ENCODE data around the gene APOBEC4. TPM values are rescaled to one million over a fixed set of nuclear protein-coding genes. Genes with fewer than 3 reads are reported as not detected.

Gene APOBEC4
- total and polyA plus RNA-seq, 4 donors, result 0.66 TPM; not detected in 3

- Histone ChIP-seq H3K27me3 (ENCODE audit: control insufficient read depth, insufficient read depth, low read length) (no peaks in the 10 kb centered on the region), H3K4me1 (ENCODE audit: control insufficient read depth, insufficient read depth, low read length) (no peaks in the 10 kb centered on the region), H3K36me3 (ENCODE audit: control insufficient read depth, insufficient read depth, low read length) (no peaks in the 10 kb centered on the region), H3K4me3 (ENCODE audit: low read depth, low read length) (no peak overlapping the region), H3K9me3 (ENCODE audit: control insufficient read depth, insufficient read depth, low read length) (peaks cover 6% of the 10 kb centered on the region), H3K27ac (ENCODE audit: low read depth, low read length) (no peak overlapping the region)
- DNase-seq (ENCODE audit: low read depth in 4 of 6, low spot score in 6 of 6), result no peak
- 69% methylated on average over 2 of the region's 3 CpGs for WGBS (ENCODE audit: insufficient coverage)
Observed at GRCh38 chr1:183675883-183676585, 22.9 kb upstream of the APOBEC4 start.

- H3K27me3 ChIP-seq (ENCODE audit: control insufficient read depth, insufficient read depth, low read length), result no peaks in the 10 kb centered on the region
- H3K36me3 ChIP-seq (ENCODE audit: control insufficient read depth, insufficient read depth, low read length), result no peaks in the 10 kb centered on the region
- H3K4me3 ChIP-seq (ENCODE audit: low read depth, low read length), result no peak overlapping the region
- no peak overlapping the region for H3K27ac ChIP-seq (ENCODE audit: low read depth, low read length)
- no peaks in the 10 kb centered on the region for H3K4me1 ChIP-seq (ENCODE audit: control insufficient read depth, insufficient read depth, low read length)
- DNase-seq (ENCODE audit: low read depth in 4 of 6, low spot score in 6 of 6), result no peak
- H3K9me3 ChIP-seq (ENCODE audit: control insufficient read depth, insufficient read depth, low read length), result peaks cover 7% of the 10 kb centered on the region
Observed at GRCh38 chr1:183675381-183675780, 22.3 kb upstream of the APOBEC4 start.

DNA sequence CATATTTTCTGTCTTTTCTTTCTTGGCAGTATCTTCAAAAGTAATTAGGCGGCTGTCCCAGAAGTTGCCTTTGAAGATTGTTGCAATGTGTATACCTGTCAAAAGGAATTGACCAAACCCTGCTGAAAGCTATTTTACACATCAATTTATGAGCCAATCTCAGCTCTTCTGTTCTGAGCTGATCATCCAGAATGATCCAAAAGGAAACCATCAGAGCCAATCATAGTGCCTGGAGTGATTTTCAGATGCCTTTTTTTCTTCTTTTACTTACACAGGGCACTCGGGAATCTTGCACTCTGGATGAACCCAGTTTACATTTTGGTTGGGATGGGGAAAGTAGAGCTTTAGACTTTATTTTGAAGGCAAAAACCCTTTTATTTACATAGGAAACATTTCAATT lies 21.8 kb upstream of the APOBEC4 start:
- H3K4me1 ChIP-seq (ENCODE audit: control insufficient read depth, insufficient read depth, low read length), result no peaks in the 10 kb centered on the region
- WGBS (ENCODE audit: insufficient coverage), result no CpG with 5 or more reads among the region's 2 CpGs
- H3K36me3 ChIP-seq (ENCODE audit: control insufficient read depth, insufficient read depth, low read length), result no peaks in the 10 kb centered on the region
- no peak for DNase-seq (ENCODE audit: low read depth in 4 of 6, low spot score in 6 of 6)
- H3K27me3 ChIP-seq (ENCODE audit: control insufficient read depth, insufficient read depth, low read length), result no peaks in the 10 kb centered on the region
- H3K27ac ChIP-seq (ENCODE audit: low read depth, low read length), result no peak overlapping the region
- no peak overlapping the region for H3K4me3 ChIP-seq (ENCODE audit: low read depth, low read length)
- H3K9me3 ChIP-seq (ENCODE audit: control insufficient read depth, insufficient read depth, low read length), result peaks cover 7% of the 10 kb centered on the region

DNA sequence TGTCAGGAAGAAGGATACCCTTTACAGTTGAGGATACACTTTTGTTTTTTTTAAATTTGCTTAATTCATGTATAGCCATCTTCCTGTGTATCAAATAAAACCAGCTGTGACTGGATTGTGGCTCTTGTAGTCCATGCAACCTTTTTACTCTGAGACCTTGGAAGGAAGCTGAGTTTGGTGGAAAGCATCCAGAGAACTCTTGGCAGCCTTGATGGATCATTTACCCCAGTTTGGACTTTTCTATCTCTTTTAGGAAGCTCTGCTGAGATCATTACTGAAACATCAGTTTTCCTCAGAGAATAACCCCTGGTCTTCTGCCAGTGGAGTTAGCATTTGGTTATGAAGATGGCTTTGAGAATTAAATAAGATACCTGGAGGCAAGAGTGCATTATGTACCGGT lies 21.2 kb upstream of the APOBEC4 start:
- Histone ChIP-seq H3K4me3 (ENCODE audit: low read depth, low read length) (no peak overlapping the region), H3K9me3 (ENCODE audit: control insufficient read depth, insufficient read depth, low read length) (peaks cover 7% of the 10 kb centered on the region), H3K27ac (ENCODE audit: low read depth, low read length) (no peak overlapping the region), H3K27me3 (ENCODE audit: control insufficient read depth, insufficient read depth, low read length) (no peaks in the 10 kb centered on the region), H3K4me1 (ENCODE audit: control insufficient read depth, insufficient read depth, low read length) (no peaks in the 10 kb centered on the region), H3K36me3 (ENCODE audit: control insufficient read depth, insufficient read depth, low read length) (no peaks in the 10 kb centered on the region)
- peak in 2 of 6 donors; percentile 9 to 75 for DNase-seq (ENCODE audit: low read depth in 4 of 6, low spot score in 6 of 6)
- WGBS (ENCODE audit: insufficient coverage), result no CpG with 5 or more reads among the region's 1 CpG

GRCh38 chr1:183673605-183674323 lies 20.6 kb upstream of the APOBEC4 start:
- no CpG with 5 or more reads among the region's 2 CpGs for WGBS (ENCODE audit: insufficient coverage)
- Histone ChIP-seq H3K4me3 (ENCODE audit: low read depth, low read length) (no peak overlapping the region), H3K27me3 (ENCODE audit: control insufficient read depth, insufficient read depth, low read length) (no peaks in the 10 kb centered on the region), H3K9me3 (ENCODE audit: control insufficient read depth, insufficient read depth, low read length) (peaks cover 7% of the 10 kb centered on the region), H3K36me3 (ENCODE audit: control insufficient read depth, insufficient read depth, low read length) (no peaks in the 10 kb centered on the region), H3K27ac (ENCODE audit: low read depth, low read length) (no peak overlapping the region), H3K4me1 (ENCODE audit: control insufficient read depth, insufficient read depth, low read length) (no peaks in the 10 kb centered on the region)
- no peak for DNase-seq (ENCODE audit: low read depth in 4 of 6, low spot score in 6 of 6)

- peaks cover 7% of the 10 kb centered on the region for H3K9me3 ChIP-seq (ENCODE audit: control insufficient read depth, insufficient read depth, low read length)
- no CpG with 5 or more reads among the region's 1 CpG for WGBS (ENCODE audit: insufficient coverage)
- H3K36me3 ChIP-seq (ENCODE audit: control insufficient read depth, insufficient read depth, low read length), result no peaks in the 10 kb centered on the region
- no peak overlapping the region for H3K4me3 ChIP-seq (ENCODE audit: low read depth, low read length)
- H3K27ac ChIP-seq (ENCODE audit: low read depth, low read length), result no peak overlapping the region
- no peaks in the 10 kb centered on the region for H3K4me1 ChIP-seq (ENCODE audit: control insufficient read depth, insufficient read depth, low read length)
- no peak for DNase-seq (ENCODE audit: low read depth in 4 of 6, low spot score in 6 of 6)
- H3K27me3 ChIP-seq (ENCODE audit: control insufficient read depth, insufficient read depth, low read length), result no peaks in the 10 kb centered on the region
Observed at GRCh38 chr1:183670169-183670568, 17.1 kb upstream of the APOBEC4 start.

- no peak for DNase-seq (ENCODE audit: low read depth in 4 of 6, low spot score in 6 of 6)
- Histone ChIP-seq H3K4me1 (ENCODE audit: control insufficient read depth, insufficient read depth, low read length) (no peaks in the 10 kb centered on the region), H3K27ac (ENCODE audit: low read depth, low read length) (no peak overlapping the region), H3K27me3 (ENCODE audit: control insufficient read depth, insufficient read depth, low read length) (no peaks in the 10 kb centered on the region), H3K4me3 (ENCODE audit: low read depth, low read length) (no peak overlapping the region), H3K9me3 (ENCODE audit: control insufficient read depth, insufficient read depth, low read length) (no peaks in the 10 kb centered on the region), H3K36me3 (ENCODE audit: control insufficient read depth, insufficient read depth, low read length) (no peaks in the 10 kb centered on the region)
- 93% methylated on average over 2 of the region's 3 CpGs for WGBS (ENCODE audit: insufficient coverage)
Observed at GRCh38 chr1:183656355-183656754, 3.2 kb upstream of the APOBEC4 start.

DNA sequence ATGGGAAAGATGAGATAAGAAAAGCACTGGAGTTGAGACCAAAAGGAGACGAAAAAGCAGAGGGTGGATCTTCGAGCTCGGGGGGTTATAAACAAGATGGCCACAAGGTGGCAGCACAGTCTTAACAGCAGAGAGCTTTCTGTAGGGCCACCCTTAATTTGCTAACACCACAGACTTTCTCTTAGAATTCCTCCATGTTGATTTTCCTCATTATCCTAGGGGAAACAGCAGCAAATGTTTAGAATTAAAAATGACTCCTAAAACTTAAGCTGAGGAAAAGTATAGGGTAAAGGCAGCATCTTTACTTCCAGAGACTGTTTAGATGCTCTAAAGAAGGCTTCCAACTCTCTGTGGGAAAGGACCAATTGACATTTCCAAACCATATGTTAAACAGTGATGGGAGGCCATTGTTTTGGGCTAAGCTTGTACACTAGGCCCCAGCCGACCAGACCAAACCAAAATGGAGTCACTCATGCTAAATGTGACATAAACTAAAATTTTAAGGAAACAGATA lies 2.5 kb upstream of the APOBEC4 start:
- no peak overlapping the region for H3K4me3 ChIP-seq (ENCODE audit: low read depth, low read length)
- peak; percentile 77 to 95 (median 80) for DNase-seq (ENCODE audit: low read depth in 4 of 6, low spot score in 6 of 6)
- no peaks in the 10 kb centered on the region for H3K36me3 ChIP-seq (ENCODE audit: control insufficient read depth, insufficient read depth, low read length)
- H3K4me1 ChIP-seq (ENCODE audit: control insufficient read depth, insufficient read depth, low read length), result no peaks in the 10 kb centered on the region
- WGBS (ENCODE audit: insufficient coverage), result 0% methylated on average over 2 of the region's 4 CpGs
- H3K9me3 ChIP-seq (ENCODE audit: control insufficient read depth, insufficient read depth, low read length), result no peaks in the 10 kb centered on the region
- no peaks in the 10 kb centered on the region for H3K27me3 ChIP-seq (ENCODE audit: control insufficient read depth, insufficient read depth, low read length)
- no peak overlapping the region for H3K27ac ChIP-seq (ENCODE audit: low read depth, low read length)

DNA sequence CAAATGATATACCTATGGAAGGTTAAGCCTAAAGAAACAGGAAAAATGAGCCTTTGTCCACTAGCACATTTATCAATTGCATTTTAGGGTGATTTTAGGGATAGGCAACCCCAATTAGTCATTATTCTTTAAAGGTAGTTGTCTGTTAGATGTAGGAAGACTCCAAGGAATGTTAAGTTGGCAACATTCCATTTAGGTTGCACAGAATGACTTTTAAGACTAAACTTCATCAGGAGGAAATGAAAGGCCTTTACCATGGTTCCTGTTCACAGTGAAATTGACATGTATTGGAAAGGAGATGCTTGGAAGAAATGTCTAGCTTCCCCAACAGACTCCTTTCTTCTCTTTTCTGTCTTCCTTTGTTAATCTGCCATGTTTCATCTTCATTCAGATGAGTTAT lies 1.6 kb upstream of the APOBEC4 start:
- H3K9me3 ChIP-seq (ENCODE audit: control insufficient read depth, insufficient read depth, low read length), result no peaks in the 10 kb centered on the region
- DNase-seq (ENCODE audit: low read depth in 4 of 6, low spot score in 6 of 6), result no peak
- no peak overlapping the region for H3K27ac ChIP-seq (ENCODE audit: low read depth, low read length)
- H3K27me3 ChIP-seq (ENCODE audit: control insufficient read depth, insufficient read depth, low read length), result no peaks in the 10 kb centered on the region
- no peaks in the 10 kb centered on the region for H3K36me3 ChIP-seq (ENCODE audit: control insufficient read depth, insufficient read depth, low read length)
- no peaks in the 10 kb centered on the region for H3K4me1 ChIP-seq (ENCODE audit: control insufficient read depth, insufficient read depth, low read length)
- H3K4me3 ChIP-seq (ENCODE audit: low read depth, low read length), result no peak overlapping the region
